Neuronal stem cell (in vitro differentiated cells): ENCODE results near the gene PARD6B.
"Not testable (repeated sequence)": the region's sequence is repeated elsewhere in the genome, so short reads cannot be mapped to it uniquely, and the experiment has no call there.

Experiments
- DNase-seq: peaks from one replicate; pipeline ENCODE4 v3.0.0-alpha.2; 2013; ENCODE audit warnings: low spot score
- H2AFZ ChIP-seq: one replicate; pipeline ENCODE4 v1.6.1; 2013; ENCODE audit warnings: mild to moderate bottlenecking, low read length, inconsistent platforms
- H2AK5ac ChIP-seq: 2 replicates; pipeline ENCODE4 v1.6.1; 2013; ENCODE audit warnings: low read depth, mild to moderate bottlenecking, inconsistent platforms, low read length, moderate library complexity, mixed read lengths
- H2BK120ac ChIP-seq: 2 replicates; pipeline ENCODE4 v1.6.1; 2013; ENCODE audit warnings: low read depth, mild to moderate bottlenecking, inconsistent platforms, low read length, moderate library complexity, mixed read lengths
- H2BK12ac ChIP-seq: one replicate; pipeline ENCODE4 v1.6.1; 2013; ENCODE audit warnings: low read length, inconsistent platforms
- H2BK15ac ChIP-seq: 2 replicates; pipeline ENCODE4 v1.6.1; 2013; ENCODE audit warnings: mild to moderate bottlenecking, low read length, inconsistent platforms, mixed read lengths
- H2BK5ac ChIP-seq: one replicate; pipeline ENCODE4 v1.6.1; 2013; ENCODE audit warnings: inconsistent platforms, mild to moderate bottlenecking, low read length, moderate library complexity
- H3K14ac ChIP-seq: one replicate; pipeline ENCODE4 v1.6.1; 2013; ENCODE audit warnings: low read length, inconsistent platforms
- H3K18ac ChIP-seq: 2 replicates; pipeline ENCODE4 v1.6.1; 2013; ENCODE audit warnings: low read length, inconsistent platforms
- H3K23ac ChIP-seq: 2 replicates; pipeline ENCODE4 v1.6.1; 2013; ENCODE audit warnings: low read depth, mild to moderate bottlenecking, mixed read lengths, low read length, inconsistent platforms; ENCODE audit not compliant: poor library complexity
- H3K27ac ChIP-seq: replicated peaks from 3 replicates; pipeline ENCODE4 v1.5.1; 2013; ENCODE audit warnings: low read length, inconsistent platforms
- H3K27me3 ChIP-seq, 3 experiments: 2 replicates each; pipeline ENCODE4 v1.6.1; 2013; ENCODE audit warnings: low read length in 3 of 3, mild to moderate bottlenecking in 2 of 3, inconsistent platforms in 1 of 3, low read depth in 1 of 3, mixed read lengths in 1 of 3, moderate library complexity in 1 of 3; ENCODE audit not compliant: control insufficient read depth in 3 of 3, insufficient read depth in 3 of 3
- H3K36me3 ChIP-seq, 2 donors: replicated peaks in 1 of 2; 2 replicates each; pipeline ENCODE4 v1.6.1; 2013; ENCODE audit warnings: low read length in 2 of 2; ENCODE audit not compliant: control insufficient read depth in 2 of 2, insufficient read depth in 2 of 2
- H3K4ac ChIP-seq: 2 replicates; pipeline ENCODE4 v1.6.1; 2013; ENCODE audit warnings: inconsistent platforms, mild to moderate bottlenecking, low read length, moderate library complexity
- H3K4me1 ChIP-seq, 2 donors: 1 replicate in 1 of 2; 2 replicates in 1 of 2; pipeline ENCODE4 v1.6.1; 2013; ENCODE audit warnings: low read length in 2 of 2, low read depth in 1 of 2; ENCODE audit not compliant: control insufficient read depth in 2 of 2, insufficient read depth in 1 of 2
- H3K4me2 ChIP-seq: one replicate; pipeline ENCODE4 v1.6.1; 2013; ENCODE audit warnings: mild to moderate bottlenecking, low read length, inconsistent platforms; ENCODE audit not compliant: insufficient read depth, poor library complexity, severe bottlenecking
- H3K4me3 ChIP-seq, 2 donors: 2 replicates each; pipeline ENCODE4 v1.5.1; 2013; ENCODE audit warnings: low read length in 2 of 2, mild to moderate bottlenecking in 2 of 2, inconsistent platforms in 1 of 2, moderate library complexity in 1 of 2
- H3K79me1 ChIP-seq: one replicate; pipeline ENCODE4 v1.6.1; 2013; ENCODE audit warnings: low read depth, mild to moderate bottlenecking, inconsistent platforms, low read length, moderate library complexity
- H3K9ac ChIP-seq: one replicate; pipeline ENCODE4 v1.6.1; 2013; ENCODE audit warnings: mild to moderate bottlenecking, low read depth, low read length, inconsistent platforms; ENCODE audit not compliant: poor library complexity
- H3K9me3 ChIP-seq, 2 donors: replicated peaks in 1 of 2; 2 replicates each; pipeline versions ENCODE3 to v1.6.1; 2013; ENCODE audit warnings: low read length in 2 of 2, mild to moderate bottlenecking in 2 of 2, inconsistent platforms in 1 of 2, low read depth in 1 of 2, mixed read lengths in 1 of 2, moderate library complexity in 1 of 2; ENCODE audit not compliant: control insufficient read depth in 2 of 2, insufficient read depth in 1 of 2
- H4K8ac ChIP-seq: one replicate; pipeline ENCODE4 v1.6.1; 2013; ENCODE audit warnings: low read depth, mild to moderate bottlenecking, inconsistent platforms, low read length, moderate library complexity
- H4K91ac ChIP-seq: one replicate; pipeline ENCODE4 v1.6.1; 2013; ENCODE audit warnings: low read length, low read depth, mild to moderate bottlenecking, inconsistent platforms; ENCODE audit not compliant: poor library complexity
- WGBS, 2 donors: extraction: QIAGEN DNeasy Blood & Tissue Kit; methylation state at CpG; one replicate each; pipeline ENCODE4 v1.1.7; 2013; ENCODE audit warnings: missing lambda C conversion rate in 2 of 2, mixed read lengths in 1 of 2; ENCODE audit not compliant: insufficient read length in 2 of 2, insufficient replicate concordance in 1 of 2; ENCODE audit errors: extremely low coverage in 2 of 2; 5-methylcytosine and 5-hydroxymethylcytosine counted together

PARD6B gene

DNA sequence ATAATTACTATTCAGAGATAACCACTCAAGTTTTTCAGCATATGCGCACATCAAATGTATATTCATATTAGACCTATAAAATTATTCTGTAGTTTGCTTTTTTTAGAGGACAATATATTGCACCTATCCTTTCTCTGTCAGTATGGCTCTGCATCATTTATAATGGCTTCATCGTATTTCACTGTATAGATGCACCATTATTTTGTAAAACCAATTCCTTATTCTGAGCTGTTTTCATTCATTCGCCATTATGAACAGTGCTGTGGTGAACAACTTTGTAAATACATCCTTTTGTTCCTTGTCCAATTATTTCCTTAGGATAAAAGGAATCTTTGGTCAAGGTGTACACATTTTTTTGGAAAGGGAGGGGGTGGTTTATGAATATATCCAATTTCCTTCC is 34.3 kb downstream of the PARD6B start:
- H3K4me3 ChIP-seq: no peak overlapping the region
- no peaks in the 10 kb centered on the region for H3K36me3 ChIP-seq
- H2BK120ac ChIP-seq: no peak overlapping the region
- DNase-seq: no peak
- no CpG with 5 or more reads among the region's 3 CpGs for WGBS, 2 donors
- H2BK15ac ChIP-seq: no peak overlapping the region
- no peak overlapping the region for H4K91ac ChIP-seq
- H2BK12ac ChIP-seq: no peak overlapping the region
- H3K4ac ChIP-seq: no peak overlapping the region
- no peak overlapping the region for H2AK5ac ChIP-seq
- no peaks in the 10 kb centered on the region for H3K27me3 ChIP-seq
- H3K23ac ChIP-seq: no peak overlapping the region
- H4K8ac ChIP-seq: no peak overlapping the region
- no peak overlapping the region for H3K18ac ChIP-seq
- no peaks in the 10 kb centered on the region for H3K79me1 ChIP-seq
- H3K9me3 ChIP-seq: no peaks in the 10 kb centered on the region
- no peak overlapping the region for H3K27ac ChIP-seq
- no peak overlapping the region for H3K9ac ChIP-seq
- H3K14ac ChIP-seq: no peak overlapping the region
- H3K4me2 ChIP-seq: no peak overlapping the region
- peaks cover 10 to 11% of the 10 kb centered on the region in 2 donors for H3K4me1 ChIP-seq
- H2BK5ac ChIP-seq: no peak overlapping the region
- H2AFZ ChIP-seq: no peak overlapping the region

DNA sequence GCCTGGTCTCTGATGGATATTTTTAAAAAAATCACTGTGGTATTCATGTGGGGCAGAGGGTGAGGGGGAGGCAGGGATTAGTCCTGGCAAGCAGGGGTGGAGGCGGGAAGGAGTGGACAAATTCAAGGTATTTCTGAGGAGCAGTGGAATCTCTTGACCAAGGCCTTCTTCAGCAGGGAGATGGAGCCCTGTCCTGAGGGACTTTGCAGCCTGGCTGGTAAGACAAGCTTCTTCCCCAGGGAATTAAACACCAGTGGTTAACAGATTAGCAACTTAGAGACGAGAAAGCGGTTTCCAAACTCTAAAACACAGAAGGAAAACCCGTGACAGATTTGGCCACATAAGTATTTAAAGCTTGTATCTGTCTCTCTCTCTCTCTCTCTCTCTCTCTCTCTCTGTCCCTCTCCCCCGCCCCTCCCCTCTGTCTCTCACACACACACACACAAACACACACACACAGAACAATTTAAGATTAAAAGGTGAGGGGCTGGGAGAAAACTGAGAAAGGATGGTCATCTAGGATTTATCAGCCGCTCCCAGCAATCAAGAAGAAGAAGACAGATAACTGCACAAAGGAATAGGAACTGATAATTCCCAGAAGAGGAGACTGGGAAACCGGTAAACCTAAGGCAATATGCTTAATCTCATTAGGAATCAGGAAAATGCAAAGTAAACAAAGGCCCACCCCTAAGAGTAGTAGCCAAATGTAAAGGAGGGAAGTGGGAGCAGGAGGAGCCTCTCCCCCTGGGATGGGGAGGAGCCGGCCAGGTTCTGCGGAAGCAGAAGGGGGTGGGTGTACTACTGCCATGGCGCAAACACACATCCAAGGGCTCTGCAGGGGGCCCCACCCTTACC is 35.8 kb downstream of the PARD6B start:
- not testable (repeated sequence) for H3K9me3 ChIP-seq
- WGBS, 2 donors: no CpG with 5 or more reads among the region's 10 CpGs

DNA sequence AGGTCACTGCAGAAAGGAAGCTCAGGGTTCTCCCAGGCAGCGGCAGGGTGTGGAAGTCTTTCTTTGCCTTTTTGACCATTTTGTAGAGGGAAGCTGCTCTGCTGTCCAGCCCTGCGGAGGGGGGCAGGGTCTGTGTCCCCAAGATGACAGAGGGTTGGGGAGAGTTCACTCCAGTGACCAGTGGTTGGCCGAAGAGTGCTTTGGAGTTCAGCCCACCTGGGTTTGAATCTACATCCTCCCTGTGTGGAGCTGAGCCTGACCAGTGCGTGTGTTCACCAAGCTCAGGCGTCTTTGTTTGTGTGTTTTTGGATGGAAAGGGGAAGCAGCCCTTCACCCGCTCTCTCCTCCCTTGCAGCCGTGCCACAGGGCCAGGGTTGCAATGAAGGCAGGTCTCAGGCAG is 37.6 kb downstream of the PARD6B start:
- H3K18ac ChIP-seq, H3K36me3 ChIP-seq, H2BK5ac ChIP-seq, H3K14ac ChIP-seq, H3K9ac ChIP-seq, H3K27ac ChIP-seq, H3K27me3 ChIP-seq, DNase-seq, H3K4me3 ChIP-seq, H4K91ac ChIP-seq, H2BK12ac ChIP-seq, H3K79me1 ChIP-seq, H2AK5ac ChIP-seq, H3K23ac ChIP-seq, H3K4me1 ChIP-seq, H4K8ac ChIP-seq, H2BK120ac ChIP-seq, H3K4ac ChIP-seq, H3K9me3 ChIP-seq, H3K4me2 ChIP-seq, H2BK15ac ChIP-seq: not testable (repeated sequence)
- no CpG with 5 or more reads among the region's 7 CpGs for WGBS, 2 donors
- H2AFZ ChIP-seq: peak overlapping the region; percentile 40

More for the DNA sequence above, 35.8 kb downstream of the PARD6B start:
- not testable (repeated sequence) for H3K36me3 ChIP-seq, H3K14ac ChIP-seq, H2BK15ac ChIP-seq, H2BK5ac ChIP-seq, DNase-seq, H2BK120ac ChIP-seq, H3K79me1 ChIP-seq, H3K23ac ChIP-seq, H3K4ac ChIP-seq, H3K27me3 ChIP-seq, H3K27ac ChIP-seq, H4K8ac ChIP-seq, H3K9ac ChIP-seq, H3K4me2 ChIP-seq, H4K91ac ChIP-seq, H2AK5ac ChIP-seq, H3K4me1 ChIP-seq, H3K4me3 ChIP-seq
- peak overlapping the region; percentile 5 for H2AFZ ChIP-seq
- peak overlapping the region; percentile 22 for H2BK12ac ChIP-seq
- H3K18ac ChIP-seq: peak overlapping the region; percentile 48

DNA sequence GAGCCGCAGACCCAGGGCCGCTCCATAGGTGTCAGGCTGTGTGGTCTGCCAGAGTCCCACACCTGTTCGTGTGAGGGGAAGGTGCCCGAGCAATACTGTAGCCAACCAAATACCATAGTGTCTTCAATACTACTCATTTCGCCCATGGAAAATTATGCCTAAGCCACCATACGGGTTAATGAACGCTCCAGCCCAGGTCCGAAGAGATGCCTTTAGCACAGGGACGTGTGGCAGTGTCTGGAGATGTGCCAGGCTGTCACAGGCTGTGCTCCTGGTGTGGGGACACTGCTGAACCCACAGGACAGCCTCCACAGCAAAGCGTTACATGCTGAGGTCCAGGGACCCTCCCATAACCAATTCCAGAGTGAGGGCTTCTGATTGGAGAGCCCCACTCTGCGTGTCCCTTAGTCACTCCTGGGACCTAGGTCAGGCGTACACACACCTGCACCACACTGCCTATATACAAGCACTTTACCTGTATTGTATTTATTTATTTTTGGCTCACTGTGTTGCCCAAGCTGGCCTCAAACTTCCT is 38.2 kb downstream of the PARD6B start:
- H4K91ac ChIP-seq, H3K9me3 ChIP-seq, H3K18ac ChIP-seq, H3K9ac ChIP-seq, H3K4me2 ChIP-seq, H2BK5ac ChIP-seq, H2BK15ac ChIP-seq, H3K4me1 ChIP-seq, H2AFZ ChIP-seq, H2BK120ac ChIP-seq, DNase-seq, H3K4ac ChIP-seq, H3K36me3 ChIP-seq, H3K4me3 ChIP-seq, H4K8ac ChIP-seq, H3K23ac ChIP-seq, H3K79me1 ChIP-seq, H2AK5ac ChIP-seq, H3K27ac ChIP-seq, H3K27me3 ChIP-seq, H2BK12ac ChIP-seq, H3K14ac ChIP-seq: not testable (repeated sequence)
- WGBS, 2 donors: no CpG with 5 or more reads among the region's 12 CpGs
